RWPE2 (cell line): ENCODE results near the gene ZNF24.

Source experiments
- ATAC-seq: fragments of 200-7000 bp; cut with Tn5 transposase; 3 replicates; pipeline ENCODE4 v1.9.1; 2021; ENCODE audit warnings: low read depth
- DNase-seq: peaks from one replicate; pipeline ENCODE4 v3.0.0-alpha.2; 2020; ENCODE audit warnings: low spot score
- H3K27ac ChIP-seq: fragments of 450-650 bp; 2 replicates; pipeline ENCODE4 v1.5.1; 2017; ENCODE audit warnings: mild to moderate bottlenecking; ENCODE audit not compliant: poor library complexity, severe bottlenecking
- H3K27me3 ChIP-seq: fragments of 250-450 bp; sonication (Bioruptor Pico); 2 replicates; pipeline ENCODE4 v1.5.1; 2021; ENCODE audit warnings: mild to moderate bottlenecking, moderate library complexity; ENCODE audit not compliant: insufficient read depth, poor library complexity, severe bottlenecking
- H3K36me3 ChIP-seq: fragments of 250-450 bp; sonication (Bioruptor Pico); 2 replicates; pipeline ENCODE4 v1.5.1; 2020; ENCODE audit warnings: low read depth, mild to moderate bottlenecking, moderate library complexity
- H3K4me1 ChIP-seq: fragments of 250-450 bp; sonication (Bioruptor Pico); 2 replicates; pipeline ENCODE4 v1.5.1; 2021; ENCODE audit warnings: mild to moderate bottlenecking, moderate library complexity; ENCODE audit not compliant: insufficient read depth, poor library complexity, severe bottlenecking
- H3K4me3 ChIP-seq: fragments of 250-450 bp; sonication (Bioruptor Pico); 2 replicates; pipeline ENCODE4 v1.5.1; 2021; ENCODE audit warnings: mild to moderate bottlenecking, moderate library complexity; ENCODE audit not compliant: severe bottlenecking
- H3K9me3 ChIP-seq: fragments of 250-450 bp; sonication (Bioruptor Pico); 2 replicates; pipeline ENCODE4 v1.5.1; 2021; ENCODE audit warnings: mild to moderate bottlenecking, moderate library complexity; ENCODE audit not compliant: severe bottlenecking
- TF ChIP-seq, protein P1 (sequence below): fragments of 450-650 bp; IDR thresholded peaks from one replicate; pipeline ENCODE4 v1.5.1; 2017; ENCODE audit warnings: mild to moderate bottlenecking, moderate library complexity; ENCODE audit not compliant: poor library complexity, severe bottlenecking

ZNF24 gene

DNA sequence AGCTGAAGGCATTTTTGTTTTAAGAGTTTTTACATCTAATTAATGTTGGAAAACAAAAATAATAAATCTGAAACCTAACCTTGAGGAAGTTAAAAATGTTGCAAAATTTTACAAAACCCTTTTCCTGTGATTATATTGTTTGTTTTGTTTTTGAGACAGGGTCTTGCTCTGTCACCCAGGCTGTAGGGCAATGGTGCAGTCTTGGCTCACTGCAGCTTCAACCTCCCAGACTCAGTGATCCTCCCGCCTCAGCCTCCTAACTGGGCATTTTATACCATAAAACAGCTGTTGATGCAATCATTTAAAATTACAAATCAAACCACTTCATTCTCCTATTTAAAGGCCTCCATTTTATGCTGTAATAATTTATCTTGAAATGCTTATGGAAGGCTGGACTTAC, 1.7 kb upstream of the ZNF24 start:
- peaks cover 21% of the 10 kb centered on the region for H3K36me3 ChIP-seq
- H3K27me3 ChIP-seq, result no peaks in the 10 kb centered on the region
- TF ChIP-seq, protein P1, sequence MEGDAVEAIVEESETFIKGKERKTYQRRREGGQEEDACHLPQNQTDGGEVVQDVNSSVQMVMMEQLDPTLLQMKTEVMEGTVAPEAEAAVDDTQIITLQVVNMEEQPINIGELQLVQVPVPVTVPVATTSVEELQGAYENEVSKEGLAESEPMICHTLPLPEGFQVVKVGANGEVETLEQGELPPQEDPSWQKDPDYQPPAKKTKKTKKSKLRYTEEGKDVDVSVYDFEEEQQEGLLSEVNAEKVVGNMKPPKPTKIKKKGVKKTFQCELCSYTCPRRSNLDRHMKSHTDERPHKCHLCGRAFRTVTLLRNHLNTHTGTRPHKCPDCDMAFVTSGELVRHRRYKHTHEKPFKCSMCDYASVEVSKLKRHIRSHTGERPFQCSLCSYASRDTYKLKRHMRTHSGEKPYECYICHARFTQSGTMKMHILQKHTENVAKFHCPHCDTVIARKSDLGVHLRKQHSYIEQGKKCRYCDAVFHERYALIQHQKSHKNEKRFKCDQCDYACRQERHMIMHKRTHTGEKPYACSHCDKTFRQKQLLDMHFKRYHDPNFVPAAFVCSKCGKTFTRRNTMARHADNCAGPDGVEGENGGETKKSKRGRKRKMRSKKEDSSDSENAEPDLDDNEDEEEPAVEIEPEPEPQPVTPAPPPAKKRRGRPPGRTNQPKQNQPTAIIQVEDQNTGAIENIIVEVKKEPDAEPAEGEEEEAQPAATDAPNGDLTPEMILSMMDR, result no peak
- H3K9me3 ChIP-seq, result no peaks in the 10 kb centered on the region
- H3K4me3 ChIP-seq, result no peak overlapping the region
- ATAC-seq (no peak), DNase-seq (no peak)
- peaks cover 6% of the 10 kb centered on the region for H3K4me1 ChIP-seq
- H3K27ac ChIP-seq, result no peak overlapping the region

DNA sequence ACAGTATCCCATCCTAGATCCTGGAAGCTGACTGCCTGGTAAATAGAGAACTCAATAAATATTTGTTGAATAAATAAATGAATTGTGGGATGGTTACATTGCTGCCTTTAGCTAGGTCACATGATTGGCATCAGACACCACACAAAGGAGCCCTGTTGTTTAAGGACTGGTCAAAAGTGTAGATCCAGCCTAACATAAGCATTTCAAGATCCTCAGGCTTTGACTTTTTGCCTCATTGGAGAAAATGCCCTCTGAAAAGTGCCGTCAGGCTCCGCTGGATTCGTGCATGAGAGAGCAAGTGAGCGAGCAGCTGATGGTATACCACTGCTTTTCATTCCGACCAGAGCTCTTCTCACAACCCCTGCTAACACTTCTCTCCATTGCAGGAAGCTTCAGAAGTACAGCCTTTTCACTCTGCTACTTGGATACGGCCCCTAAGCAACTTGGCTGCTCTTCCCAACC, 1.3 kb upstream of the ZNF24 start:
- Histone ChIP-seq H3K27me3 (no peaks in the 10 kb centered on the region), H3K4me3 (no peak overlapping the region), H3K9me3 (no peaks in the 10 kb centered on the region), H3K27ac (no peak overlapping the region), H3K36me3 (peaks cover 26% of the 10 kb centered on the region), H3K4me1 (peaks cover 6% of the 10 kb centered on the region)
- TF ChIP-seq, protein P1, result no peak
- ATAC-seq, result no peak
- no peak for DNase-seq

DNA sequence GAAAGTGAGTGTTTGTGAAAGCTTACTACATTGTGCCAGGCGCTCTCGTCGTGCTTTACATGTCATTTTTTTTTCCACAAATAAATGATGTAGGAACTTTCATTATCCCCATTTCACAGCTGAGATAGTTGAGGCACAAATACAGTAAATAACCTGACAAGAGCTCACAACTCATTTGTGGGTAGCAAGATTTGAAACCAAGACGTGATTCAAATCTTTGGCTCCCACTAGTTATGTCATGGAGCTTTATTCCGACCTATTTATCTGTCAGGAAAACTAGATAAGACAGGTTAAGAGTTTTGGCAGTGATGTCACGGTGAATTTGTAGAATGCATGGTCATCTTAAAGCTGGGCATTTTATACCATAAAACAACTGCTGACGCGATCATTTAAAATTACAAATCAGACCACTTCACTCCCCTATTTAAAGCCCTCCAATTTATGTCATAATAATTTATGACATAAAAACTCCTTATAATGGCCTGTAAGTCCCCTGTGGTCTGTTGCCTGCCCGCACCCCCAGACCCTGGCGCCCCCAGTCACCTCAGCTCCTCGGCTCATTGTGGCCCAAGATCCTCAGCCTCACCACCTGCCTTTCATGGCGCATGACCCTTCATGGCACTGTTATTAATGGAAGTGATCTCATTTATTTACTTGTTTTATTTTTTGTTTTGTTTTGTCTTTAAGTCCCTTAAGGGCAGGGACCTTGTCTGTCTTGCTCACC, 678 bp upstream of the ZNF24 start:
- ATAC-seq (no peak), DNase-seq (no peak)
- Histone ChIP-seq H3K4me3 (peak overlapping the region; percentile 92), H3K9me3 (no peaks in the 10 kb centered on the region), H3K27me3 (no peaks in the 10 kb centered on the region), H3K36me3 (peaks cover 32% of the 10 kb centered on the region), H3K4me1 (peaks cover 6% of the 10 kb centered on the region), H3K27ac (peak overlapping the region; percentile 65)
- TF ChIP-seq, protein P1, result no peak

DNA sequence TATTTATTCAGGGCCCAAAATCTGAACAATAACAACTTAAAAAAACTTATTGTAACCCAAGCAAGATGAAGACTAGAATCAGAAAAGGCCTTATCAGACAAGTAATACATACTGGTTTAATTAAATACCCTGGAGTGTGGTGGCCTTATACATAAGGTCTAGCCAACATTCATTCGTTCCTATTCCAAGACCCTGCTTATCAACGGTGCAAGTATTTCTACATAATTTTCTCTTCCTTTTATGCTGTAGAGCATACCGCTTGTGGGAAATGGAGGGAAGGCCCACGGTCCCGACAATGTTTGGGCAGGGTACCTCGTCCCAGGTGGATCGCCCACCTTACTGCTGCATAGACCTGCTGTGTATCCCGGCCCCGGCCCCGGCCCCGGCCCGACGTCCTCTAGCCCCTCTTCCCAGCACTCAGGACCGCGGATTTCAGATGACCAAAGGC, 708 bp downstream of the ZNF24 start:
- H3K4me3 ChIP-seq, result peak overlapping the region; percentile 92
- ATAC-seq (no peak; the same call in 1 of the 3 replicates), DNase-seq (no peak)
- peak overlapping the region; percentile 65 for H3K27ac ChIP-seq
- no peaks in the 10 kb centered on the region for H3K27me3 ChIP-seq
- TF ChIP-seq, protein P1, result no peak
- peaks cover 6% of the 10 kb centered on the region for H3K4me1 ChIP-seq
- H3K9me3 ChIP-seq, result no peaks in the 10 kb centered on the region
- H3K36me3 ChIP-seq, result peaks cover 46% of the 10 kb centered on the region

DNA sequence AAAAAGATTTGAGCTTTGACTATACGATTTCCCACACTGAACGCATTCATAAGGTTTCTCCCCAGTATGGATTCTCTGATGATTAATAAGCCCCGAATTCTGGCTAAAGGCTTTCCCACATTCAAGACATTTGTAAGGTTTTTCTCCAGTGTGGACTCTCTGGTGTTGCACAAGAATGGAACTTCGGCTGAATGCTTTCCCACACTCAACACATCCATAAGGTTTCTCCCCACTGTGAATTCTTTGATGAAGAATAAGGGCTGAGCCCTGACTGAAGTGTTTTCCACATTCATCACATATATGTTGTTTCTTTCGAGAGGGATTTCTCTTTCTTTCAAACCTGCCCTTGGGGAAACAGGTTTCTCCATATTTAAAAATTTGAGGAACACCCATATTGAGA, 6.9 kb downstream of the ZNF24 start:
- H3K9me3 ChIP-seq, result no peaks in the 10 kb centered on the region
- H3K36me3 ChIP-seq, result peaks cover 100% of the 10 kb centered on the region
- DNase-seq, result no peak
- no peaks in the 10 kb centered on the region for H3K4me1 ChIP-seq
- no peak for ATAC-seq
- H3K27ac ChIP-seq, result no peak overlapping the region
- H3K27me3 ChIP-seq, result no peaks in the 10 kb centered on the region
- TF ChIP-seq, protein P1, result no peak
- H3K4me3 ChIP-seq, result no peak overlapping the region
